Measurements from ENCODE around the gene FXYD2.

DNA sequence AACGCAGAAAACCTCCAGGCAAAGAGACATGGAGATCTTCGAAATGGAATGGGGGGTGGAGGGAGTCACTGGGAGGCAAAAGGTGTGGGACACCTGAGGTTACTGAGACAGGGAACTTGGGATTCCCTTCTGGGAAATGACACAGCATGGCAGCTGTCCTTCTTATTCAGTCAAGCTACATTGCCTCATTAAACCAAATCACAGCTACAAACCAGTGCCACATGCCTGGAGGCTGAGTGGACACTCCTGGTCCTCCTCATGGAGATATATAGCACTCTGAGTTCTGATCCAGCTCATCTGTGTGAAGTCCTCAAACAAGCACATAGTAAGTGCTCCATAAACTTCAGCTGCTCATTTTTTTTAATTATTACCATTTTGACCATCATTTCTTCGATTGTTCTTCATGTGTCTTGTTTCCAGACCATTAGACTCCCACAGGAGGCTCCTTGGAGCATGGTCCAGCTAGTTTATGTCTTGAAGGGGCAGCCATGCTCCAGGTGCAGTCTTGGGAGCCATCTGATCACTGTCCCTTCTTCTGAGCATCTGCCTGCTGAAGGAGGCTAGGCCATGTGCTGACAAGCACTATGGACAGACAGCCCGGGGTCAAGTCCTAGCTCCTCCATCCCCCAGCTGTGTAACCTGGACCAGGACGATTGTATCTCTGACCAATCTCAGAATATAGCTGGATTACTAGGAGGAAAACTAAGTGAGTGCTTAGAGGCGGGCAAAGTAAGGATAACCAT, 9.7 kb upstream of the FXYD2 start:
- TF ChIP-seq, protein P1, sequence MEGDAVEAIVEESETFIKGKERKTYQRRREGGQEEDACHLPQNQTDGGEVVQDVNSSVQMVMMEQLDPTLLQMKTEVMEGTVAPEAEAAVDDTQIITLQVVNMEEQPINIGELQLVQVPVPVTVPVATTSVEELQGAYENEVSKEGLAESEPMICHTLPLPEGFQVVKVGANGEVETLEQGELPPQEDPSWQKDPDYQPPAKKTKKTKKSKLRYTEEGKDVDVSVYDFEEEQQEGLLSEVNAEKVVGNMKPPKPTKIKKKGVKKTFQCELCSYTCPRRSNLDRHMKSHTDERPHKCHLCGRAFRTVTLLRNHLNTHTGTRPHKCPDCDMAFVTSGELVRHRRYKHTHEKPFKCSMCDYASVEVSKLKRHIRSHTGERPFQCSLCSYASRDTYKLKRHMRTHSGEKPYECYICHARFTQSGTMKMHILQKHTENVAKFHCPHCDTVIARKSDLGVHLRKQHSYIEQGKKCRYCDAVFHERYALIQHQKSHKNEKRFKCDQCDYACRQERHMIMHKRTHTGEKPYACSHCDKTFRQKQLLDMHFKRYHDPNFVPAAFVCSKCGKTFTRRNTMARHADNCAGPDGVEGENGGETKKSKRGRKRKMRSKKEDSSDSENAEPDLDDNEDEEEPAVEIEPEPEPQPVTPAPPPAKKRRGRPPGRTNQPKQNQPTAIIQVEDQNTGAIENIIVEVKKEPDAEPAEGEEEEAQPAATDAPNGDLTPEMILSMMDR (conservative IDR thresholded peaks at IDR 0.05; ENCODE audit: low read depth, low read length), result no peak
- TF ChIP-seq EZH2 (IDR thresholded peaks at IDR 0.05; ENCODE audit: low read length, unreplicated experiment) (no peak), EZH2phosphoT487 (IDR thresholded peaks at IDR 0.05; ENCODE audit: borderline replicate concordance, low read length) (no peak)
